Activated T-cell treated with anti-CD3 and anti-CD28 coated beads, Interleukin-2, amount 50 U/mL, for 48 hours (primary cell): Measurements from ENCODE around the gene POLDIP3.
"Not testable (repeated sequence)": the region's sequence is repeated elsewhere in the genome, so short reads cannot be mapped to it uniquely, and the experiment has no call there.

Experiments used
- DNase-seq, 2 experiments: peaks; one replicate each; pipeline ENCODE4 v3.0.0-alpha.2; 2020

Gene POLDIP3

DNA sequence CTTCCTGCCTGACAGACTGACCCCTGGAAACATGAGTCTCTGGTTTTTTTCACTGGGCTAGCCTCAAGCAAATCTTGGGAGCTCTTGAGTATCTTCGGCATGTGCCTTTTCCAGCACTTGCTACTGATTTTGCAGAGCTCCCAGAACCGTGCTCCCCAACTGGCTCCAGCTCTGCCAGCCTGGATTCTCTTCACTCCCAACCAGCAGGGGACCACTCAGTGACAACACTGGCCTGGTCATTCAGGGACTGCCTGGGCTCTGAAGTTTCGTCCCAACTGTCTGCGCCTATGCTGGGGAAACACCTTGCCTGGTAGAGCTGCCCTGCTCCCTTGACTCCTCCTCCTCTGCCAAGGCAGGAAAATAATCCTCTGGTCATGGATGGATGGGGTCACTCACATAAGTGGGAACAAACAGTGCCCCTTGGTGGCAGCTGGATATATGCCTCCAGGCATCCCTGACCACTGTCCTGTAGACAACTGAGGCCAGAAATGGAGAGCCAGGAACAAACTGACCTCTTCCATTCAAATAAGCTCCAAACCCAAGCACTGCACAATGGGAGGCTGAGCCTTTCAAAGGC lies 30.2 kb downstream of the POLDIP3 start:
- no peak for DNase-seq

DNA sequence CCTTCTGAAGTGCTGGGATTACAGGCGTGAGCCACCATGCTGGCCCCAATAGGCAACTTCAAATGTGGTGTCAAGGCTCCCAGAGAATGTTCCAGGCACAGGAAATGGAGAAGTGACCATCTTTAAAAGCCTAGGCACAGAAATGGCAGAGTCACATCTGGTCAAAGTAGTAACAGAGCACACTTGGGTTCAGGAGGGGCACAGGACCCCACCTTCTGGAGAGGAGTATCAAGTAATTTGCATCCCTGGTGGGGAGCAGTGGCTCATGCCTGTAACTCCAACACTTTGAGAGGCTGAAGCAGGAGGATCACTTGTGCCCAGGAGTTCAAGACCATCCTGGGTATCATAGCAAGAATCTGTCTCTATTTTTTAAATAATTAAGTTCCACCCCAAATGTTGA lies 31.7 kb downstream of the POLDIP3 start:
- no peak for DNase-seq

DNA sequence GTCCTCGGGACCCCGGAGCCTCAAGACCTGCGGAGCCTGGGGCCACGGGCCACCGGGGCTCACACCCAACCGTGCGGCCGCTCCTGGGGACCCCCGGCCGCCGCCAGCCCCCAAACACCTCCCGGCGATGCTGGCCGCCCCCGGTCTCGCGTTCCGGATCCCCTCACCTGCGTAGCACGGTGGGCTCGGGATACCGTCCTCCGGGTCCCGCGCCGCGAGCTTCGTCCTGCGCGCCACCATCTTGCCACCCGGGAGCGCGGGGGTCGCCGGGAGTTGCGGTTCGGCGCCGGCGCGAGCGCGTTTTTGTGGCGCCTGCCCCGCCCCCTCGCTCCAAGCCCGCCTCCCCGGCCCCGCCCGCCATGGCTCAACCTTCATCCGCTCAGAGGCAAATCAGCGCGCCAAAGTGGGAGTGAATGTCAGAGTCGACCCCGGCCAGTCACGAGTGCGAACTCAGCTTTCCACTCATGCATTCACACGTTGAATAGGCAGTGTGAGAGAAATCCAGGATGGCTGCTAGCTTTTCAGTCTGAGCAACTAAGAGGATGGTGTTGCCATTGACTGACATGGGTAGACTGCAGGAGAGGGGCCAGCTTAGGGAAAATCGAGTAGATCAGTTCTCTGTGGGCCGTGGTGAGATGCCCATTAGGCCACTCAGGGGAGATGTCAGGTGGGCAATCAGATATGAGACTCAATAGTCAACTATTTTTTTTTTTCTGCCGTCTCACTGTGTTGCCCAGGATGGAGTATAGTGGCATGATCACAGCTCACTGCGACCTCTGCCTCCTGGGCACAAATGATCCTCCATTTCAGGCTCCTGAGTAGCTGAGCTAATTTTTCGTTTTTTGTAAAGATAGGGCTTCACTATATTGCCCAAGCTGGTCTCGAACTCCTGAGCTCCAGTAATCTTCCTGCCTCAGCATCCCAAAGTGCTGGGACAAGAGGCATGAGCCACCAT lies 32.6 kb downstream of the POLDIP3 start:
- DNase-seq, result peak; percentile 89 to 90

DNA sequence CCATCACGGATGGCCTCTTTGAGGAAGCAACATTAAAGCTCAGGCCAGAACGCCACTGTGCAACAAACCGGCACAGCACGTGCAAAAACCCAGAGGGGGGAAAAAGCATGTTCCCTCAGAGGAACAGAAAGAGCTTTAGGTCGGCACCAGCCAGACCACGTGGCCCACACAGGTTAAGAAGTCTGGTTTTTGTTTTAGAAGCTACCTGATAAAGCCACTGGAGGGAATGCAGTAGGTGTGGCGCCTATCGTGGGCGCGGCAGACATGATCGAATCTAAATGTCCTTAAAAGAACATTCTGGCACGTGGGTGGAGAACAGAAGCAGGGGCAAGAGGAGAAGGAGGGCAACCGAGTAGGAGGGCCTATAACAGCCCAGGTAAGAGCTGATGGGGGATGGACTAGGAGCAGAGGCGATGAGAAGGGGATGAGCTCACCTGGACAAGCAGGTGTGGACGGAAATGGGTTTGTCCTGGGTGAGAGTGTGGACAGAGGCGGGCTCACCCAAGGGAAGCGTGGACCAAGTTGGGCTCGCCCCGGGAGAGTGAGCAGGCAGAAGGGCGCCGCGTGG lies 33.4 kb downstream of the POLDIP3 start:
- DNase-seq, result not testable (repeated sequence)

DNA sequence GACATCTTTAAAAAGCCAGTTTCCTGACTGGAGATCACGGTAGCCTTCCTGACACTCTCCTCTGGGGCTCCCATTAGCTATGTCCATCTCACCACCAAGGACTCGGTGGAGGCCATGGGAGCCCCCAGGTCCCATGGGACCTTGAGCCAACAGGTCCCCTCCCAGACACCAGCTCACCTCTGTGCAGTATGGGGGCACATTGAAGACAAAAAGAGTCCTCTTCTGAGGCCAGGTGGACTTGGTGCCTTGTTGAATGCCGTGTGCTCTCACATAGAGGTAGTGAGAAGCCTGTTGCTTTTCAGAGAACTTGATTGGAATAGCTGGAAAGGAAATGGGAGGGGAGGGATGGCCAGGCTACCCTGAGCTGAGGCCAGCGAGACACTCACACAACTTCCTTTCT lies 34.6 kb downstream of the POLDIP3 start:
- not testable (repeated sequence) for DNase-seq

DNA sequence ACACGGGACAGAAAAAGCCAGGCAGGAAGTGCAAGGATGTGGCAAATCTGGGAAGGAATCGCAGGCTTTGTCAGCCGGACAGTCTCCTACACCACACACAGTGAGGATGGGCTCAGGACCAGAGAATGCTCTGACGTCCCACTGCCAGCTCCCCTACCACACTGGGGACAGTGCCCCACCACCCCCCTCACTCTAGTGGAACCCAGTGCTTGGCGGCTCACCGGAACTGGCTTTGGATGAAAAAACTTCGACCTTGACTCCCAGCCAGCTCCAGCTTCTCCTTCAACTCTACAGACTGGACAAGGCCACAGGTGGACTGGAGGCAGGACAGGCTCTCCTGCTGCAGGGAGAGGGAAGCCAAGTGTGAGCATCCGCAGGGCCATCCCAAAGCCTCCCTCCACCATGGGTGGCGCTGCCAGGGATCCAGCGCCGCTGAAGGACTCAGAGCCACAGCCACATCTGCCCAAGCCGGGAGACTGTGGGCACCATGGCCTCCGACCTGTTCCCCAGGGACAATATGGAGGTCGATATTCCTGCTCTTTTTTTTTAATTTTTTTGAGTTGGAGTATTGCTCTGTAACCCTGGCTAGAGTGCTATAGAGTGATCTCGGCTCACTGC lies 37.0 kb downstream of the POLDIP3 start:
- DNase-seq, result no peak

DNA sequence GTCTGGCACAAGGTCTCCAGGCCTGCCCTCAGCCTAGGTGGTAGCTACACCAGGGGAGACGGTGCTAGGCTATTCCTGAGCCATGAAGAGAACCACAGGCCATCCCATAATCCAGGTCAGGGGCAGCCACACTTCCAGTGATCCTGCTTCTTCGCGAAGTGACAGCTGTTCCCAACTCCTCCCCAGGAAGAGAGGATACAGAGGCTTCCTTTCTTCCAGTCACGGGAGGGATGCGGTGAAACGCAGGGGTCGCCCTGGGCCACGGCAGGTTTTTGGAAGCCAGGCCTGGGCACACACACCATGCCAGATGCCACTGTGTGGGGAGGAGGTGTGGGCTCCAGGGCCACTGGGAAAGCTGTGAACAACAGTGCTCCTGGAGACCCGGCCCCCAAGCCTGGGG lies 37.5 kb downstream of the POLDIP3 start:
- DNase-seq, result not testable (repeated sequence)

DNA sequence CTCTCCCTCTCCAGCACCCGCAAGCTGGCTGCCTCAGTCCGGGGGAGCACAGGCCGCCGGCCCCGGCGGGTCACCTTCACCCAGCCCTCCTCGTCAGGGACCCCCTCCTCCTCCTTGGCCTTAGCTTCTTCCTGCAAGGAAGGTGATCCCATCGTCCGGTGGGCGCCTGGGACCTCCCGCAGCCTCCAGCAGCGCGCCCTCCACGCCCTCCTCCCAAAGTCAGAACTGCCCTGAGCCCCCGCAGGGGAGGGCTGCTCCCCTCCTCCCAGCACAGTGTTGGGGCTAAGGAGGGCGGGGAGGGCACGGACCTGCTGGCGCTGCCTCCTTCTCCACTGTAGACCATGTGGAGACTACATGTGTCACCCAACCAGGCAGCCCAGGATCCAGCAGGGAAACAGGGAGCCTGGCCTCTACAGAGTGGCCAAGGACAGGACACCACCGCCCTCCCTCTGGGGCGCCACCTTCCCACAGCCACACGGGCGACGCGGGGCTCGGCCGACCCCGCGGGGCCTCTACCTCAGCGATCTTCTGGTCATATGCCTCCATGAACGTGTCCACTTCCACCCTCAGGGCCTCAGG lies 38.6 kb downstream of the POLDIP3 start:
- not testable (repeated sequence) for DNase-seq

DNA sequence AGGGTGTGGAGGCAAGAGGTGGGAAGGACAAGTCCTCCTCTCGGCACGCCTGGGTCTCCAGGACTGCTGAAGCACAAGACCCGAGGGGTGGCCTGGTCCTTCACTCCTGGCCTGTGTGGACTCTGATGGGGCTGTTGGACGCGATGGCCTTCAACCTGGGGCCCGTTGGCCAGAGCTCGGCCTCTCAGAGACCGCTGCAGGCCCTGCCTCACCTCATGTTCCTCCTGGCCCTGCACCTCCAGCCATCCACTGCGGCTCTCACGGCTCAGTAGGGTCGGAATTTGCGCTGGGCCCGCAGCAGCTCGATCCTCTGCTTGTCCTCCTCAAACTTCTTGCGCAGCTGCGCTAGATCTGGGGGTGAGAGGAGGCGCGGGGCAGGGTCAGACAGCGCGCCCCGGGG lies 40.2 kb downstream of the POLDIP3 start:
- DNase-seq, result not testable (repeated sequence)

DNA sequence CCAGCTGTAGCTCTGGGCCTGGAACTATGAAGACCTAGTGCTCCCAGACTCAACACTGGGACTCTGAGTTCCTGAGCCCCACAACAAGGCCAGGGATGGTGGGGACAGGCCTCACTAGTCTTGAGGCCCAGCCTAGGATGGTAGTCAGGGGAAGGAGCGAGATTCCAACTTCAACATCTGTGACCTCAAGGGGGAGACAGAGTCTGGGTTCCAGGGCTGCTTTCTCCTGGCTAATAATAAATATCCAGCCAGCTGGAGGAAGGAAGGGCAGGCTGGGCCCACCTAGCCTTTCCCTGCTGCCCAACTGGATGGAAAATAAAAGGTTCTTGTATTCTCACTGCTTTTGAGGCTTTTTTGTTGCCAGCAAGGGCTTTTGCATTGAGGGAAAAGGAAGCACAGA lies 40.6 kb downstream of the POLDIP3 start:
- DNase-seq, result not testable (repeated sequence)

DNA sequence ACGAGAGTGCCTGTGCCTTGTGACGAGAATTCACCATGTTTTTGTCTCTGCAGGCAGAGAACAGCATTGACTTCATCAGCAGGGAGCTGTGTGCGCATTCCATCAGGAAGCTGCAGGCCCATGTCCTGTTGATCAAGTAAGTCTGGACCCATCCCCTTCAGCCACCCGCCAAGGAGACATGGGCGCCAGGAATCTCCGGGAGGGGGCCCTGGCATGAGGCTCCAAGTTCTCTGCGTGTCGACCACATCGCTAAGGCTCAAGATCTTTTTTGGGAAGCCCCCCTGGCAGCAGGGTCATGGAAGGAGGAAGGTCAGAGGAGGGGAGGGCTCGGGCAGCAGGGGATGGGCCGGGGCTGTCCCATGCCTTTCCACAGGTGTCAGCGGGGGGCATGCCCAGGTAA lies 43.6 kb downstream of the POLDIP3 start:
- DNase-seq, result not testable (repeated sequence)

DNA sequence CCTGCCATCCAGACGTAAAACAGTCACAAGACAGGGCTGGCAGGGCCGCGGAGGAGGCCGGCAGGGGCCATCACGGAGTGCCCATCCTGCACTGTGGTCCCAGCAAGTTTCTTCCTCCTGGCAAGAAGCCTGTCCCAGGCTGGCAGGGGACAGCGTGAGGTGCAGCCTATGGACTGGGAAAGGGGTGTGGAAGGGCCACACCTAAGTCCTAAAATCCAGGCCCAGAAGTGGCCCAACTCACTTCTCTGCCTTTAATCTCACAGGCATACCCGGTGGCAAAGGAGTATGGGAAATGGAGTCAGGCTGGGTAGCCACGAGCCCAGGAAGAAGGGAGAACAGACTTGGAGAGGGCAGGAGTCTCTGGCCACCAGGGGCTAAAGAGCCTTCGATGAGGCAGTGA lies 44.1 kb downstream of the POLDIP3 start:
- not testable (repeated sequence) for DNase-seq

DNA sequence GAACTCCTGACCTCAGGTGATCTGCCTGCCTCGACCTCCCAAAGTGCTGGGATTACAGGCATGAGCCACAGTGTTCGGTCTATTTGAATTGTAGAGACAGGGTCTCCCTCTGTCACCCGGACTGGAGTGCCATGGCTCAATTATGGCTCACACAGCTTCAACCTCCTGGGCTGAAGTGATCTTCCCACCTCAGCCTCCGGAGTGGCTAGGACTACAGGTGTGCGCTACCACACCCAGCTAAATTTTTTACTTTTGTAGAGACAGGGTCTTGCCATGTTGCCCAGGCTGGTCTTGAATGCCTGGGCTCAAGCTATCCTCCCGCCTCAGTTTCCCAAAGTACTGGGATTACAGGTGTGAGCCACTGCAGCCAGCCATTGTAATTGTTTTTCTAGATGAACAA lies 46.7 kb downstream of the POLDIP3 start:
- DNase-seq, result not testable (repeated sequence)

DNA sequence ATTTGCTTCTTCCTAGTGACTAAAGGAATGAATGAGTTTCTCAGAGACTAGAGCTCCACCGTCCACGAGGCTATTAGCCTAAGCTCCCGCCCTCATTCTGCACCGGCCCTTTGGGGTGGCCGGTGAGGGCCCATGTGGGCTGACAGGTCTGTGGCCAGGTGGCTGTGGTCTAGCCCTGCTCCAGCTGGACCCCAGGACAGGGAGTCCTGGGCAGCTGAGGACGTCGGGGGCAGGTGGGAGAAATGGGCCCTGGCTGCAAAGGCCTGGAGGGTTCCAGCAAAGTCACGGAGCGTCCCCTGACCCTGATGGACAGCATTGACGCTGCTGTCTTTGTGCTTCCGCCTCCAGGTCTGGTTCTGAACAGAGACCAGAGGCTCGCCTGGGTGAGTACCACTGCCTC lies 48.7 kb downstream of the POLDIP3 start:
- no peak for DNase-seq

DNA sequence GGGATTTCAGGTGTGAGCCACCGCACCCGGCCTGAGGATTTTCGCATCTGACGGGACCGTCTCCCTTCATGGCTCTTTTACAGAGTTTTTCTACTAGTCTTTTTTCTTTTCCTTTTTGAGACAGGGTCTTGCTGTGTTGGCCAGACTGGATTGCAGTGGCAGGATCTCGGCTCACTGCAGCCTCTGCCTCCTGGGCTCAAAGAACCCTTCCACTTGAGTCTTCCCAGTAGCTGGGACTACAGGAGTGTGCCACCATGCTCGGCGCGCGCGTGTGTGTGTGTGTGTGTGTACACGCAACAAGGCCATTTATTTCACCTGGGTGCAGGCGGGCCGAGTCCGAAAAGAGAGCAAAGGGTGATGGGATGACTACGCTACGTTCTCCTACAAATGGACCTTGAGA lies 50.0 kb downstream of the POLDIP3 start:
- DNase-seq, result no peak

DNA sequence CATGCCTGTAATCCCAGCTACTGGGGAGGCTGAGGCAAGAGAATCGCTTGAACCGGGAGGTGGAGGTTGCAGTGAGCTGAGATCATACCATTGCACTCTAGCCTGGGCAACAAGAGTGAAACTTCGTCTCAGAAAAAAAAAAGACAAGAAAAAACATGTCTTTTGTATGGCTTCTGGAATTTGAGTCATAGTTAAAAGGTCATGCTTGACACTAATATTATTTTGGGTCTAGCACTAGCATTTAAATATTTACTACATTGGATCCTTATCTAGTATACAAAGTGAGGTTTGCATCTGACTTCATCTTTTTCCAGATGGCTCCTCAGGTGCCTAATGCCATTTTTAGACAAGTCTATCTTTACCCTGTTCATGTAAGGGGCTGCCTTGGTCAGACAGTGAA lies 50.7 kb downstream of the POLDIP3 start:
- not testable (repeated sequence) for DNase-seq

DNA sequence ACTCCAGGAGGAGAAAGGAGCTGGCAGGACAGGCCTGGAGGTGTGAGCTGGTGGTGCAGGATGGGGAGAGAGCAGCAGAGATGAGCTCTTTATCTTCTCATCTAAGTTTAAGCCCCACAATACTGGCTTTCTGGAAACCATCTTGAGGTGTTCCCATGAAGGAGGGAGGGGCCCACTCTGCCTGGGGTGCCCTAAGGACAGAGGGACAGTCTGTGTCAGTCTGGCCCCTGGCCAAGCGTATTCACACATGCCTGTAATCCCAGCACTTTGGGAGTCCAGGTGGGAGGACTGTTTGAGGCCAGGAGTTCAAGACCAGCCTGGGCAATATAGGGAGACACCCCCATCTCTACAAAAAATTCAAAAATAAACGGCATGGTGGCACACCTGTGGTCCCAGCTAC lies 52.0 kb downstream of the POLDIP3 start:
- no peak for DNase-seq

DNA sequence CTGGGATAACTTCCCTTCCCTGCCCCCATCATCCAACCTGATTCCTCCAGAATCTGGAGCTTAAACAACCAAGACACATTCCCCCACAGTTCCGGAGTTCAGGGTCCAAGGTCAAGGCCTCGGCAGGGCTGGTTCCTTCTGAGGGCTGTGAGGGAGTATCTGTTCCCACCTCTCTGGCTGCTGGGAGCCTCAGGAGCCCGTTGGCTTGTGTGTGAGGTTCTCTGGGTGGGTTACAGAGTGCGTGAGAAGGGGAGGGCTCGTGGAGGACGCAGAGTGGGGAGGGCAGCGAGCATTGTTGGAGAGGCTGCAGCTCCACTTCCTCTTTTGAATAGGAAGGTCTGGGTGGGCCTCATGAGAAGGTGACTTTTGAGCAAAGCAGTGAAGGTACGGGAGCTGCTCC lies 52.4 kb downstream of the POLDIP3 start:
- DNase-seq, result no peak

DNA sequence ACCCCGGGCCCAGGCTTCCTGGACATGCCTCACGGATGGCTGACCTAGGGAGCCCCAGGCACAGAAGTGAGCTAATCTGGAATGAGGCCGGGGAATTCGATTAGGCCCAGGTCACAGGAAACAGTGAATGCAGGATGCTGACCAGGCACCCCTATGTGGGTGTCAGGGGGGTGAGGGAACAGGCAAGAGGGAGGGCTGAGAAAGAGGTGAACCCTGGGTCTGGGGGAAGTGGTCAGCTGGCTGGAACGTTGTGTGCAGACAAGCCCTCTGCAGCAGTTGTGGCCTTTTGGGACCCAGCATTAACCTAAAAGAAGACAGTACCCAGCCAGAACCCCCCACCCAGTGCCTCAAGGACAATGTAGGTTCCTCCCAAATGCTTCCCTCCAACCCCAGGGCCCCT lies 52.8 kb downstream of the POLDIP3 start:
- DNase-seq, result no peak

DNA sequence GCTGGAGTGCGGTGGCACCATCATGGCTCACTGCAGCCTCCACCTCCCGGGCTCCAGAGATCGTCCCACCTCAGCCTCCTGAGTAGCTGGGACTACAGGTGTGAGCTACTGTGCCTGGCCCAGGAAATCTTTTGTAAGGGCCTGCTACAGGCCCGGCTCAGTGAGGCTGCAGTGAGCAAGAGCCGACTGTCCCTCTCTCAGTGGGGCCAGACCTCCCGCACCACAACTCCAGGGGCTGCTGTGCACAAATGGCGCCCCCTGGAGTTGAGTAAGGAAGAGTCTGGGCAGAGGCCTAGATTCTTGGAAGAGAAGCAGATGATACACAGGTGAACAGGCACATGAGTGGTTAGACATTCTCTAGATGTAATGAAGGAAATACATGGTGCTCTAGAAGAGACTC lies 53.9 kb downstream of the POLDIP3 start:
- DNase-seq, result no peak

DNA sequence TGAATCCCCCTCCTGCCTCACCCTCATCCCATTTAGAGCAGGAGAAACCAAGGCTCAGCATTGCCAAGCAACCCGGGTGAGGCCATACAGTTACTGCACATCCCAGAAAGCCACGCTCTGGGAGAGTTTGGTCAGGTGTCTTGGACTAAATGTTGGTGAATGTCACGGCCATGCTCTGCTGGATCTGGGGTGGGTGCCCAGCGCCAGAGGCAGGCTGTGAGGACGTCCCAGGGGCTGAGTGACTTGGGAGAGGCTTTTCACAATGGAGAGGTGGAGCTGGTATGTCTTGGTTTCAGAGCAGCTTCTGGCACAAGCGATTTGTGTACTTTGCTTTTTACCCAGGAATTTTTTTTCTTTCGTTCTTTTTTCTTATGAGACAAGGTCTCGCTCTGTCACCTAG lies 54.3 kb downstream of the POLDIP3 start:
- no peak for DNase-seq

DNA sequence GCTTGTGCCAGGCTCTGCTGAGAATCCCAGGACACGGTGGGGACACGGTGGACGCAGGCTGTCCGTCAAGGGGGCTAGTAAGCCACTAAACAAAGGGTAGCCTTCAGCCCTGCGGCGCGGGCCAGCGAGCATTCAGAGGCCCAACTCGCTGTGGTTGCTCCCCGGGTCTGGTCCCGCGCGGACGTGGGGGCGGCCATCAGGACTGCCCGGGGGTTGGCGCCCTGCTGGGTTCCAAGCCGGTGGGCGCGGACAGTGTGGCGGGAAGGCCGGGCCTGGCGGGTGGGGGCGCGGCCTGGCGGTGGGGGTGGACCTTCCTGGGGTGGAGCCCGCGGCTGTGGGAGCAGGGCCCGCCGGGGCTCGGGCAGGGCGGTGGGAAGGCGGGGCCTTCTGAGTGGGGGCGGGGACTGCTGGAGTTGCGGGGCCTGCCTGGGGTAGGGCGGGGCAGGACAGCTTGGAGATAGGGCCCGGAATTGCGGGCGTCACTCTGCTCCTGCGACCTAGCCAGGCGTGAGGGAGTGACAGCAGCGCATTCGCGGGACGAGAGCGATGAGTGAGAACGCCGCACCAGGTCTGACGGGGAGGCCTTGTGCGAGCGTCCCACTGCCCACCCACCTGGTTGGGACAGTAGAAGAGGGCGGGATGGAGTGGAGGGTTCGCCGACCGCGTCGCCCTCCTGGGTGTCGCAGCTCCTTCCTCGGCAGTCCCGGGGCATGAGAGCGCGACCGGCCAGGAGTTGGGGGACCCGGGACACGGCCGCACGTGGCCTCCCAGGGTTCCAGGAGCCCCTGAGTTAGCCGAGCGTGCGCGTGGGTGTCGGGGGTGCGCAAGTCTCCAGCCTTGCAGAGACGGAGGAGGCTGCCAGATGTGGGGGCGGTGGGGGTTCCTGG lies 61.0 kb downstream of the POLDIP3 start, which contains the start of gene SERHL2:
SERHL2 (plus strand) TSS at position 482 of the 887 bp plus-strand sequence; CDS start at position 547, 65 bp downstream.
- peak; percentile 86 to 90 for DNase-seq
